Spleen (tissue), 11 donors: ENCODE results near the gene MKX. TPM values are rescaled to one million over a fixed set of nuclear protein-coding genes. Genes with fewer than 3 reads are reported as not detected.

Experiments
- DNase-seq: peaks from one replicate; pipeline ENCODE4 v3.0.0-alpha.2; 2020
- H3K27ac ChIP-seq, 8 donors: fragments of 200-600 bp; sonication (generic) in 7 of 8; 1 replicate in 4 of 8; 2 replicates in 4 of 8; pipeline versions ENCODE4 v1.5.0 to v1.8.0; 2016 to 2021; ENCODE audit warnings: inconsistent platforms in 4 of 8, mild to moderate bottlenecking in 4 of 8, moderate library complexity in 1 of 8
- H3K27me3 ChIP-seq, 7 donors: fragments of 200-600 bp; sonication (generic) in 6 of 7; replicated peaks in 1 of 7; 1 replicate in 4 of 7; 2 replicates in 3 of 7; pipeline versions ENCODE4 v1.5.0 to v1.8.0; 2016 to 2021; ENCODE audit warnings: inconsistent platforms in 3 of 7, mild to moderate bottlenecking in 1 of 7
- H3K36me3 ChIP-seq, 6 donors: fragments of 200-600 bp; sonication (generic) in 5 of 6; 1 replicate in 4 of 6; 2 replicates in 2 of 6; pipeline versions ENCODE4 v1.5.0 to v1.8.0; 2016 to 2021; ENCODE audit warnings: inconsistent platforms in 2 of 6
- H3K4me1 ChIP-seq, 6 donors: fragments of 200-600 bp; sonication (generic) in 5 of 6; 1 replicate in 3 of 6; 2 replicates in 3 of 6; pipeline versions ENCODE4 v1.5.0 to v1.8.0; 2016 to 2021; ENCODE audit warnings: inconsistent platforms in 3 of 6
- H3K4me3 ChIP-seq, 8 donors: fragments of 200-600 bp; sonication (generic) in 7 of 8; 1 replicate in 4 of 8; 2 replicates in 4 of 8; pipeline versions ENCODE4 v1.5.0 to v1.8.0; 2016 to 2021; ENCODE audit warnings: inconsistent platforms in 4 of 8, mild to moderate bottlenecking in 4 of 8, moderate library complexity in 2 of 8
- H3K9me3 ChIP-seq, 8 donors: fragments of 200-600 bp; sonication (generic) in 7 of 8; 1 replicate in 4 of 8; 2 replicates in 4 of 8; pipeline versions ENCODE4 v1.5.0 to v1.8.0; 2016 to 2021; ENCODE audit warnings: inconsistent platforms in 4 of 8
- CTCF ChIP-seq, 11 experiments: fragments of 200-600 bp in 7 of 11; fragments of 450-650 bp in 4 of 11; sonication (generic) in 4 of 11; IDR thresholded peaks in 8 of 11; conservative IDR thresholded peaks in 3 of 11; 1 replicate in 7 of 11; 2 replicates in 4 of 11; pipeline versions ENCODE4 v1.4.0 to v1.8.0; 2016 to 2021; ENCODE audit warnings: antibody characterized with exemption in 11 of 11, inconsistent platforms in 4 of 11, mild to moderate bottlenecking in 1 of 11
- POLR2A ChIP-seq, 3 donors: fragments of 450-650 bp; IDR thresholded peaks; one replicate each; pipeline ENCODE4 v1.5.1; 2017; ENCODE audit warnings: antibody characterized with exemption in 3 of 3, mild to moderate bottlenecking in 1 of 3
- POLR2AphosphoS5 ChIP-seq, 3 donors: sonication (generic); formaldehyde crosslinking; IDR thresholded peaks; one replicate each; pipeline ENCODE4 v1.5.1; 2017; ENCODE audit warnings: antibody characterized with exemption in 3 of 3
- WGBS, 5 donors: extraction: QIAGEN DNeasy Blood & Tissue Kit in 3 of 5; methylation state at CpG; one replicate each; pipeline versions ENCODE4 v1.1.5 to v1.1.7; 2013 to 2018; 5-methylcytosine and 5-hydroxymethylcytosine counted together
- intact Hi-C: fragments of 100-400 bp; cut with DNase I; formaldehyde crosslinking; loops from one replicate; pipeline ENCODE4 v1.15.0; 2023; ENCODE audit warnings: low total_unique reads
- polyA plus RNA-seq, 3 donors: library from polyadenylated mRNA; stranded (reverse); fragments of 200-250 nt; gene quantifications; one replicate each; pipeline ENCODE4 v1.2.1, GENCODE V29; 2013
- total RNA-seq, 7 donors: library from RNA; depleted of rRNA in 3 of 7; stranded (reverse); fragments of >200 nt in 3 of 7; fragmentation: NEBNext Ultra II Directional in 4 of 7; extraction: Animal tissue kit (Norgen Biotek cat#: 25700) in 4 of 7; gene quantifications; one replicate each; pipeline versions ENCODE4 v1.1.0 to v1.2.1, GENCODE V29; 2016 to 2021
- donor health status: healthy with polysubstance abuse.
- donor health status: DM: no; HTN: no; CAD: no; lungs with moderate emphysema.
- donor health status: DM: no; HTN: no; CAD: no.
- donor health status: Bipolar disorder and iron deficiency.
- donor health status: healthy.
- donor health status: DM: no; HTN: no; CAD: no.
- donor health status: DM: yes; HTN: yes; CAD: no.

MKX gene
- total and polyA plus RNA-seq, 10 donors: 0.07 to 0.34 (median 0.16) TPM; not detected in 3

GRCh38 chr10:27698961-27699360 lies 46.7 kb downstream of the MKX start:
- intact Hi-C loops: no loop called here
- 91 to 98% (median 95%) methylated on average over 2 of the region's 2 CpGs for WGBS, 5 donors
- Histone ChIP-seq H3K27me3 (peaks cover 0 to 6% (median 0%) of the 10 kb centered on the region in 7 donors), H3K27ac (no peak overlapping the region), H3K36me3 (no peaks in the 10 kb centered on the region), H3K4me3 (no peak overlapping the region), H3K9me3 (no peaks in the 10 kb centered on the region), H3K4me1 (no peaks in the 10 kb centered on the region)
- DNase-seq: no peak
- no peak for TF ChIP-seq POLR2AphosphoS5 (IDR thresholded peaks at IDR 0.05)
- no peak for TF ChIP-seq POLR2A (IDR thresholded peaks at IDR 0.05)
- TF ChIP-seq CTCF (IDR thresholded peaks at IDR 0.05 in 8 of 11, conservative IDR thresholded peaks at IDR 0.05 in 3 of 11): no peak

- TF ChIP-seq CTCF (IDR thresholded peaks at IDR 0.05 in 8 of 11, conservative IDR thresholded peaks at IDR 0.05 in 3 of 11) (no peak), POLR2A (IDR thresholded peaks at IDR 0.05) (no peak)
- WGBS, 5 donors: 74 to 90% (median 87%) methylated on average over 3 of the region's 3 CpGs
- no peak overlapping the region for H3K4me3 ChIP-seq
- no peaks in the 10 kb centered on the region for H3K9me3 ChIP-seq
- DNase-seq: no peak
- H3K27me3 ChIP-seq: peaks cover 0 to 6% (median 0%) of the 10 kb centered on the region in 7 donors
- intact Hi-C loops: no loop called here
- no peaks in the 10 kb centered on the region for H3K4me1 ChIP-seq
- H3K27ac ChIP-seq: no peak overlapping the region
- no peaks in the 10 kb centered on the region for H3K36me3 ChIP-seq
These were observed 49.2 kb downstream of the MKX start for GRCh38 chr10:27696466-27696865.

- DNase-seq: no peak
- WGBS, 5 donors: 61 to 96% (median 89%) methylated on average over 2 of the region's 2 CpGs
- H3K27ac ChIP-seq: no peak overlapping the region
- TF ChIP-seq POLR2A (IDR thresholded peaks at IDR 0.05): no peak
- no peak for TF ChIP-seq POLR2AphosphoS5 (IDR thresholded peaks at IDR 0.05)
- TF ChIP-seq CTCF (IDR thresholded peaks at IDR 0.05 in 8 of 11, conservative IDR thresholded peaks at IDR 0.05 in 3 of 11): no peak
- no peaks in the 10 kb centered on the region for H3K9me3 ChIP-seq
- H3K4me1 ChIP-seq: no peaks in the 10 kb centered on the region
- intact Hi-C loops: no loop called here
- no peaks in the 10 kb centered on the region for H3K36me3 ChIP-seq
- no peak overlapping the region for H3K4me3 ChIP-seq
- peaks cover 0 to 6% (median 0%) of the 10 kb centered on the region in 7 donors for H3K27me3 ChIP-seq
These were observed 49.9 kb downstream of the MKX start for GRCh38 chr10:27695706-27696105.

GRCh38 chr10:27695088-27695487 lies 50.5 kb downstream of the MKX start:
- no peaks in the 10 kb centered on the region for H3K9me3 ChIP-seq
- intact Hi-C loops: no loop called here
- no peak for DNase-seq
- no peak overlapping the region for H3K4me3 ChIP-seq
- 82 to 91% (median 89%) methylated on average over 6 of the region's 6 CpGs for WGBS, 5 donors
- H3K36me3 ChIP-seq: no peaks in the 10 kb centered on the region
- no peak overlapping the region for H3K27ac ChIP-seq
- peaks cover 0 to 6% (median 0%) of the 10 kb centered on the region in 7 donors for H3K27me3 ChIP-seq
- no peaks in the 10 kb centered on the region for H3K4me1 ChIP-seq
- TF ChIP-seq CTCF (IDR thresholded peaks at IDR 0.05 in 8 of 11, conservative IDR thresholded peaks at IDR 0.05 in 3 of 11) (no peak), POLR2A (IDR thresholded peaks at IDR 0.05) (no peak), POLR2AphosphoS5 (IDR thresholded peaks at IDR 0.05) (no peak)
